GM15510 (cell line): ENCODE data around the gene SEMA7A.

Experiments
- POLR2A ChIP-seq: IDR thresholded peaks from 3 replicates; pipeline ENCODE4 v1.6.1; 2011; ENCODE audit warnings: borderline replicate concordance; ENCODE audit not compliant: insufficient read length; ENCODE audit errors: extremely low read depth

Gene SEMA7A

DNA sequence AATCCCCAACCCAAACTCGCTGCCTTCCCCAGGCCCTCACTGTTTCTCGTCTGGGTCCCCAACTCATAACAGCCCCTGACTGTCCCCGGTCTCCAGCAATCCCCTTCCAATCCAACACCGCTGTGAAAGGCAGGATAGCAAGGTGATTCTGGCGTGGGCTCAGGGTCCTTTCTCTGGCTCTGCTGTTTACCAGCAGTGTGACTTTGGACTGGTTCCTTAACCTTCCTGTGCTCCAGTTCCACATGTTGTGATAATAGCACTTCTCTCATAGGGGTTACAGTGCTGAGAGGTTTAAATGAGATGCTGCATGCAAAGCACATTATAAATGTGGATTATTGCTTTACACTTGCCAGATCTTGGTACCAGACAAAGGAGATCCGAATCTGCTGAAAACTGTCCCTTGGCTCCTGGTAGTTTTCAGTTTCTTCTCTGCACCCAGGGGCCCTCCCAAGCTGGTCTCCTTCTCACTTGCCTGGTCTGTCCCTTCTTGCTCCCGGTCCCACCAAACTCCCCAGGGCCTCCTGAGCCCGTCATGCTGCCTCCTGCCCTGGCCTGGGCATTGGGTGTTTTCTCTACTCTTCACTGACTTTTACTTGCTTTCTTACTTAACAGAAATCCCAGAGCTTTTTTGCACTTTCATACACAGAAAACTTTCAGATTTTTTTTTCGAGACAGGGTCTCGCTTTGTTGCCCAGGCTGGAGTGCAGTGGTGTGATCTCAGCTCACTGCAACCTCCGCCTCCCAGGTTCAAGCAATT lies 39.5 kb downstream of the SEMA7A start:
- no peak for TF ChIP-seq POLR2A

DNA sequence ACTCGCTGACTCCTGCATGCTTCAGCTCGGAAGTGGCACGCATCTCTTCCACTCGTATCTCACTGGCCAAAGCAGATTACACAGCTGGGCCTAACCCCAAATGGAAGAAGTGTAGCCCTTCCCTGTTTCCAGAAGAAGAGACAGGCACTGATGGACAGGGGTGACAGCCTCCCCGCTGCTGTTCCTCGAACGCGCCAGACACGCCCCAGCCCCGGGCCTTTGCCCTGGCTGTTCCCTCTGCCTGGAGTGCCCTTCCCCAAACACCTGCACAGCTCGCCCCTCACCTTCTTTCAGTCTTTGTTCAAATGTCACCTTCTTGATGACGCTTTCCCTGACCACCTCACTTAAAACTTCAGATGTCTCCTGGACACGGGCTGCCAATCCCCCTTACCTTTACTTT lies 40.3 kb downstream of the SEMA7A start:
- no peak for TF ChIP-seq POLR2A

DNA sequence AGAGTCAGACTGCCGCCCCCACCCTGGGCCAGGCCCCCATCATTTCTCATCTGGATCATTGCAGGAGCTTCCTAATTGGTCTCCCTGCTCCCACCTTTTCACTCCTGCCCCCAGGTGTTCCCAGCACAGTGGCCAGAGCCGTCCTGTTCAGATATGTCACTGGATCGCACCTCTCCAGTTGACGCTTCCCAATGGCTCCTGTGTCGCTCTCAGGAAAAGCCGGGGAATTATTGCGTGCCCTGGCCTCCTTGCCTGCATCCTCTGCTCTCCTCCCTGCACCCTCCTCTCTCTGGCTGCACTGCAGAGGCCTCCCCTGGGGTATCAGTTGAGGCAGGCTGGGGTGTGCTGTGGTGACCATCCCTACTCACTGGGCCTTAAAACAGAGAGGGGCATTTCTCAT lies 40.9 kb downstream of the SEMA7A start:
- TF ChIP-seq POLR2A = no peak

DNA sequence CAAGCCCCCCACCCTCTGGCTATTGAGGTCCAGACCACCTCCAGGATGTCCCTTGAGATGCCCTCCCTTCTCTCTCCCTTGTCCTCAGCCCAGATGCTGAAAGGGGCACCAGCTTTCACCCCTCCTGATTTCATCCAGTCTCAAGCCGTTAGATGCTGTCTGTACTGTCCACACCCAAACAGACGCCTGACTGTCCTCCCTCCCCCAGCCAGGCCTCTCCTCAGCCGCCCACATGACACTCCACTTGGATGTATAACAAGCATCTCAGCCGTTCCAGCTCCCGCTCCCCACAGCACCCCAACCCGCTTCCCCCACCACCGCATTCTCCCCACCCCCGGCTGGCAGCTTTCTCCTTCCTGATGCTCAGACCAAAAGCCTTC lies 41.3 kb downstream of the SEMA7A start:
- TF ChIP-seq POLR2A = no peak

DNA sequence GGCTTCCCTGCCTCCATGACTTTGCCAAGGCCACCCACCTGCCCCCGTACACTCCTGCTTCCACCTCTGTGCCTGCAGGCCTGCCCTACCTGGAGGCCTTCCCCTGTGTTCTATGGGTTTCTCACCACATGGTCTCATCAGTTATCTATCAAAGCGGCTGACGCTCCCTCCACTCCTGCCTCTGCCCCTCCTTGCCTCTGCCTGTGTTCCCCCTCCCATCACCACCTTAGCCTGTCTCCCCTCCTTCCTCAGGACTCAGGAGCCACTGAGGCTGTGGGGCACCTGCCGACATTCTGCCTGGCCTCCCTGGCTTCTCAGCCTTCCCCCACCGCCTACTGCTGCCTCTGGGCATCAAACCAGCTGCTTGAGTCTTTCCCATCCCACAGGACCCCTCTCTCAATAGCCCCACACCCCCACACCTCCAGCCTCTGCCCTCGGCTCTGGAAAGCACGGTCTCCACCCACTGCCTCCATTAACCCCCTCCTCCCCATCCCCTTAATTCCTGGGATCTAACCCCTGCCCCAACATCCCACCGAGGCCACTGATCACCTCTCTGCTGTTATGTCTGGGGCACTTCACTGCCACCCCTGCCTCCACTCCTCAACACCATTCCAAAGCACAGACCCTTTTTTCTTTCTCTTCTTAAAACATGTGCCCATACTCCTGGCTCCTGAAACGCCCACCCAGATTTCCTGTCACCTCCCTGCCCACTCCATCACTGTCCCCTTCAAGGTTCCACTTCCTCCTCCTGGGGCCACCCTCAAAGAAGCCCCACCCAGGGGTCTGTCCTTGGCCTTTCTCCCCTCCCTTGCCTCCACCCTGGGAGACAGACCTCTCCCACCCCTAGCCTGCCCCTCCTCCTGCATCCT lies 41.9 kb downstream of the SEMA7A start:
- TF ChIP-seq POLR2A = no peak

DNA sequence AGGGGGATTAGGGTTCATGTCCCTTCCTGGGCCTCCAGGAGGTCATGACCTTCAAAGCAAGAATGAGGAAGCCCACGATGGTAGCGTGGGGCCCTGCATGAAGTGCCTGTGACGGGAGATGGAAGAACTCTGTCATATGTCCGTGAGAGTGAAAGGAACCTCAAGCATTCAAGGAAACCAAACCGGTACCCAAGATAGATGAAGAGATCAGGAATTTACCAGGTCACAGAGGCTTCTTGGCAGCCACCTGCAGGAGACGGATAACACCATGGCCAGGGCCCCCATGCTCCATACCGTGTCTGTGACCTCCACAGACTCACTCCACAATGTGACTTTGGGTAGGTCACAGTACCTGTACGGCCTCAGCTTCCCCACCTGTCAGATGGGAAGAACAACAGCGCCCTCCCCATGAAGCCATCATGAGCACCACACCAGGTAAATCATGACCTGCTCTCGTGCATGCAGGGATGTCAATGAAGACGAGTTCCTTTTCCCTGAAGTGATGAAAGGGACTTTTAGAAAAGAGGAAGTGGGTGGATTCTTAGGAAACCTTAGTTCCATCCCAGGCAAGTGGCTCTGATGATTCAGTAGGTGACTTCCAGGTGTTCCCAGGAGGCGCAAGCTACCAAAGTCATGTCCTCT lies 43.0 kb downstream of the SEMA7A start:
- no peak for TF ChIP-seq POLR2A

DNA sequence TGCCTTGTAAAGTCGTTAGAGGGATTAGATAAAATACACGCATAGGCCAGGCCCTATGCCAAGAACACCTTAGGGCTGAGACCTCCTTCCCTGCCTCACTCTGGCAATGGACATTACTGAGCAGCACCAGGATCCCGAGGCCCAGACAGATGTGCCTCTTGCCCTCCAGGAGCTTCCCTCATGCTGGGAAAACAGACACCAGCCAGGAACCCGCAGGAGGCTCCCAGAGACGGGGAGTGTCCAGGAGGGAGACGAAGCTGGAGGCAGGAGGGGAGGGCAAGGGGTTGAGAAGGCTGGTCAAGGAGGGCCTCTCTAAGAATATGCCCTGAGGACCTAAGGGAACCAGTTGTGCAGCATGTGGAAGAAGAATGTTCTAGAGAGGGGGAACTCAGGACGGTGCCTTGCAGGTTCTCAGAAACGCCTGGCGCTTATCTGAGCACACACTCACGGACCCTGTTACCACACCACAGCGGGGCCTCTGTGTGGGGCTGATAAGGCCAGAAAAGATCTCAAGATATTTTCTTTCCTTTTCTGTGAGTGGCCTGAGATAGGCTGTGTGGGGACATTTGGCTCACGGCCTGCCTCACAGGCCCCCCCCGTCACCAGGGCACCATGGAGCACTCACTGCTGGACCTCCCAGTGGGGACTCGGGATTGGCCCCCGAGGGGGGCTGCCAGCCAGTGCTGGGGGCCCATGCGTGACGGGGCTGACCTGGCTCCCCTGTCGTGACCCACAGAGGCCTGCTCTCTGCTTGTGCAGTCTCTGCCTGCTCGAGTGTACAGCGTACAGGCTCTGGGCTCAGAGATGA lies 44.3 kb downstream of the SEMA7A start:
- TF ChIP-seq POLR2A = no peak

DNA sequence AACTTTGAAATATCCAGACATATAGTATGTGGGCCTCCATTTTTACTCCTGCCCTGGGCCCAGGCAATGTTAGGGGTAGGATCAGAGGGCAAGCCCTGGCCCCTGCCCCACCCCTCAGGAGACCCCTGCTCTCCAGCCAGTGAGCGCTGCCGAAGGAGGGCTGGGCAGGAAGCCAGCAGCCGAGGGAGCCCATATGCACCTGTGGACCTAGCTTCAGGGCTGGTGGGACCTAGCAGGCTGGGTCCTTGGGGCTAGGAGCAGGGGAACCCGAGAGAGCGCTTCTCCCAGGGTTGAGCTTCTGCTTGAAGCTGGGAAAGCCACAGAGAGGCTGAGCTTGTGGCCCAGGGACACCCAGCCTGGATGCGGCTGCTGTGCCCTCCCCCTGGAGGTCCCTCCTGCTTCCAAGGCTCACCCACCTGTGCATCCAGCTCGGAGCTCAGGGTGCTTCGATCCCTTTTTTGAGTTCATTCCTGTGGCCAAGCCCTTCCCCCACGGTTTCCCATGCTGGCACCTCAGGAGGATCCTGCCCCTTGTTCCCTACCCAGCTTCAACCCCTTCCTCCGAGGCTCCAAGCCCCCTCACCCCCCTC lies 45.3 kb downstream of the SEMA7A start:
- TF ChIP-seq POLR2A = no peak

DNA sequence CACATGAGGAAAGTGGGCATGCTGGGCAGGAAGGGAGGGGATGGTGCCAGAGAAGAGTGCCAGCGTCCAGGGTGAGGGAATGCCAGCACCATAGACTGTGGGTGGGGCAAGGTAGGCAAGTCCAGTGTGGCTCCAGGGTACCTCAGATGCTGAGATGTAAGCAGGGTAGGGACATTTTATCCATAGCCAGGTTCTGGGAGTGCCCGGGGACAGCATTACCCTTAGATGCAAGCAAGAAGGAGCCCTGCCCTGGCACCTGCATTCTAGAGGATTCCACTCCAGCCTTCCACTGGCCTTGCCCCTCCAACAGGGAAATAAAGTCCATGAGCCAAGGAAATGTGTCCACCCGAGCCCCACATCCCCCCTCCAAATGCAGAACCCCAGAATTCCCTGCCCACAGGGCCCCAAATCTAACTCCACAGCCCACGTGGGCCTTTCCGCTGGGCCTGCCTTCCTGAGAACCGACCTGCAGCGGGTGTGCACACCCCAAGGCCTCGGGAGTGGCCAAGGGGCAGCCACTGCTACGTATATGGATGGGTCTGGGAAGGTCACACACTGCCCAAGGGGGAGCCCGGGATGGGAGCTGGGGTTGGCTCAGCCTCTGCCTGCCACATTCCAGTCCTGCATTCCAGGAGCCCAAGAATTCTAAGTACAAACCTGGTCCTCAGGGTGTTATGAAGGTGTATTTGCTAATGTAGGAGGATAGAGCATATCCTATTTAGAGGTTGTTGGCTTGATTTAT lies 46.0 kb downstream of the SEMA7A start:
- no peak for TF ChIP-seq POLR2A

DNA sequence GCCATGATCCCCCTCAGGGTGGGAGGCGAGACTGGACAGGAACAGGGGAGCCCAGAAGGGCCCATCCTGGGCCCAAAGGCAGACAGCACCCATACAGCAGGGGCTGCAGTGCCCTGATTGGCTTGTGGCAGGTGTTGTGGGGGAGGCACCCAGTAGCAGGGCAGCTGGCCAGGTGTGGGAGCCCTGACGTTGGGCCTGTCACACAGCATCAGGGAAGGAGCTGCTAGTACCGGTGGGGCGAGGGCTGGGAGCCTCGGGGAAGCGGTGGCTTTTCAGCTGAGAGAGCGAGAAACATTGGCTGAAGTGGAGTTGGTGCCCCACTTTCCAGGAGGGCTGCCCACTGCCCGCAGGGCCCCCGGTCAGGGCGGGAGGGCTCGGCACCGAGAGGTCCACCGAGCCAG lies 46.6 kb downstream of the SEMA7A start:
- TF ChIP-seq POLR2A = no peak

DNA sequence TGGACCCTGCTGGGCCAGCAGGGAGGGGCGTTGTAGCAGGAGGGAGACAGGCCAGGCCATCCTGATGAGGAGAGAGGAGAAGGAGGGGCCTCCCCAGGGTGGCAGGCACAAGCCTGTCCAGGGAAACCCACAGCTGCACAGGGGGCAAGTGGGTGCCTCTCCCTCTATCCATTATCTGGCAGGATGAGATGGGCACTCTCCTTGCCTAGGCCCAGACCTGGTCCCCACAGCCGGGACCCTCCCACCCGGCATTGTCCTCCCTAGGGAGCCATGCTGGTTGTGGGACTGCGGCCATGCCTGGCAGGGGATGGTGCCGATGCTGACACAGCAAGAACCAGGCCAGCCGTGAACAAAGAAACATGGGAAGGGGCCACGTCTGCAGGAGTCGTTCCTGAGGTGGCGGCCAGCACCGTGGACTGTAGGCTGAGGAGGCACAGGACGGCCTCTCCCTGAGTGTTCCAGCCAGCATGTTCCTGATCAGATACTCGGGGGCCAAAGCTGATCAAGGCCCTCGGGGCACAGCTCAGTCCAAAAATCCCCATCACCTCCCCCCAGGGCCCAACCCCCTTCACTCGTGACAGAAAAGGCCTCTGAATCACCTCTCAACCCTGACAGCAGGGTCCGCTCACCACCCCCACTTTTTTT lies 47.1 kb downstream of the SEMA7A start:
- no peak for TF ChIP-seq POLR2A

DNA sequence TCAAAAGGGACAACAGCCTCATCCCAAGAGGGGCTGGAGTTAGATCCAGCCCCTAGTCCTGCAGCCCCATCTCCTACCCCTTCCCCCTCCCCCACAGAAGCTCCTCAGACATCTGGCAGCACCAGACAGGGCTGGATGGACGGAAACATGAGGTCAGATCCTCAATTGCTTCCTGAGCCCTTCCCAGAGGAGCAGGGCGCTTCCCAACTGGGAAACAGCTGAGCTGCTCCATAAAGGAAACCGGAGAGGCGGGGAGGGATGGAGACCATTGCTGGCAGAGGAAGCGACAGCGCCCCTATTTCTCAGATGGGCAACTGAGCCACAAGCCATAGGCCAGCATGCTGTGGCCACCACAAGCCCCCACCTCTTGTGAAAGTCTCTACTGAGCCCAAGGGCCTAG lies 48.0 kb downstream of the SEMA7A start:
- TF ChIP-seq POLR2A = no peak
